Mesenchymal stem cell (in vitro differentiated cells and primary cell): ENCODE data around the gene CBLL1.

ENCODE experiments used
- DNase-seq: peaks from one replicate; pipeline ENCODE4 v3.0.0-alpha.2; 2013
- H2AFZ ChIP-seq: one replicate; pipeline ENCODE4 v1.6.1; 2013; ENCODE audit warnings: low read depth, mild to moderate bottlenecking, control low read depth, inconsistent platforms, low read length, moderate library complexity
- H2AK5ac ChIP-seq: 2 replicates; pipeline ENCODE4 v1.6.1; 2013; ENCODE audit warnings: low read length, moderate library complexity, mild to moderate bottlenecking, inconsistent platforms; ENCODE audit not compliant: severe bottlenecking
- H2BK120ac ChIP-seq: one replicate; pipeline ENCODE4 v1.6.1; 2013; ENCODE audit warnings: low read depth, mild to moderate bottlenecking, inconsistent platforms, low read length, moderate library complexity
- H2BK12ac ChIP-seq, 2 experiments: one replicate each; pipeline ENCODE4 v1.6.1; 2013; ENCODE audit warnings: inconsistent platforms in 2 of 2, low read length in 2 of 2, mild to moderate bottlenecking in 2 of 2, moderate library complexity in 2 of 2, control low read depth in 1 of 2
- H2BK15ac ChIP-seq: one replicate; pipeline ENCODE4 v1.6.1; 2013; ENCODE audit warnings: mild to moderate bottlenecking, low read depth, inconsistent platforms; ENCODE audit not compliant: poor library complexity, severe bottlenecking
- H2BK5ac ChIP-seq: 2 replicates; pipeline ENCODE4 v1.6.1; 2013; ENCODE audit warnings: low read depth, mild to moderate bottlenecking, low read length, control low read depth, inconsistent platforms; ENCODE audit not compliant: poor library complexity, severe bottlenecking
- H3K14ac ChIP-seq, 2 experiments: one replicate each; pipeline ENCODE4 v1.6.1; 2013; ENCODE audit warnings: inconsistent platforms in 2 of 2, low read length in 2 of 2, control low read depth in 1 of 2, mild to moderate bottlenecking in 1 of 2, moderate library complexity in 1 of 2
- H3K18ac ChIP-seq, 2 experiments: one replicate each; pipeline ENCODE4 v1.6.1; 2013; ENCODE audit warnings: inconsistent platforms in 2 of 2, low read length in 2 of 2, control low read depth in 1 of 2, low read depth in 1 of 2, mild to moderate bottlenecking in 1 of 2
- H3K23ac ChIP-seq, 2 experiments: one replicate each; pipeline ENCODE4 v1.6.1; 2013; ENCODE audit warnings: inconsistent platforms in 2 of 2, low read length in 2 of 2, mild to moderate bottlenecking in 2 of 2, moderate library complexity in 2 of 2, control low read depth in 1 of 2
- H3K27ac ChIP-seq: 2 replicates; pipeline ENCODE4 v1.5.1; 2013; ENCODE audit warnings: mild to moderate bottlenecking, moderate library complexity, low read length, control low read depth, inconsistent platforms; ENCODE audit not compliant: poor library complexity, severe bottlenecking
- H3K27me3 ChIP-seq, 2 experiments: 2 replicates each; pipeline versions ENCODE4 v1.6.1 to v1.7.0; 2013; ENCODE audit warnings: low read length in 2 of 2, mild to moderate bottlenecking in 2 of 2, moderate library complexity in 2 of 2, control low read depth in 1 of 2, inconsistent platforms in 1 of 2; ENCODE audit not compliant: control insufficient read depth in 1 of 2, insufficient read depth in 1 of 2
- H3K36me3 ChIP-seq, 2 experiments: 2 replicates each; pipeline versions ENCODE4 v1.6.1 to v1.7.0; 2013; ENCODE audit warnings: low read length in 2 of 2, control low read depth in 1 of 2, inconsistent platforms in 1 of 2, low read depth in 1 of 2, mild to moderate bottlenecking in 1 of 2; ENCODE audit not compliant: insufficient read depth in 2 of 2, control insufficient read depth in 1 of 2
- H3K4ac ChIP-seq, 2 experiments: one replicate each; pipeline ENCODE4 v1.6.1; 2013; ENCODE audit warnings: inconsistent platforms in 2 of 2, low read length in 2 of 2, mild to moderate bottlenecking in 2 of 2, moderate library complexity in 2 of 2, control low read depth in 1 of 2, low read depth in 1 of 2
- H3K4me1 ChIP-seq: 2 replicates; pipeline ENCODE4 v1.6.1; 2013; ENCODE audit warnings: low read depth, low read length, control low read depth; ENCODE audit not compliant: control insufficient read depth, insufficient read depth
- H3K4me2 ChIP-seq: 2 replicates; pipeline ENCODE4 v1.6.1; 2013; ENCODE audit warnings: low read length, mild to moderate bottlenecking, inconsistent platforms; ENCODE audit not compliant: poor library complexity, severe bottlenecking
- H3K4me3 ChIP-seq, 2 experiments: 2 replicates each; pipeline versions ENCODE4 v1.5.1 to v1.7.0; 2013; ENCODE audit warnings: low read length in 2 of 2, mild to moderate bottlenecking in 2 of 2, control low read depth in 1 of 2, low read depth in 1 of 2; ENCODE audit not compliant: insufficient read depth in 1 of 2
- H3K79me1 ChIP-seq: replicated peaks from 2 replicates; pipeline ENCODE4 v1.6.1; 2013; ENCODE audit warnings: mild to moderate bottlenecking, control low read depth, low read length, inconsistent platforms; ENCODE audit not compliant: poor library complexity, severe bottlenecking
- H3K9ac ChIP-seq: 2 replicates; pipeline ENCODE4 v1.7.0; 2013; ENCODE audit warnings: mild to moderate bottlenecking, low read length, moderate library complexity
- H3K9me3 ChIP-seq: 2 replicates; pipeline ENCODE4 v1.7.0; 2013; ENCODE audit warnings: mild to moderate bottlenecking, low read length; ENCODE audit not compliant: control insufficient read depth
- H4K8ac ChIP-seq: one replicate; pipeline ENCODE4 v1.6.1; 2013; ENCODE audit warnings: inconsistent platforms, mild to moderate bottlenecking, low read length, moderate library complexity
- H4K91ac ChIP-seq: one replicate; pipeline ENCODE4 v1.6.1; 2013; ENCODE audit warnings: mild to moderate bottlenecking, low read length, inconsistent platforms
- WGBS: methylation state at CpG from one replicate; pipeline ENCODE4 v1.1.7; 2013; ENCODE audit warnings: mixed read lengths; 5-methylcytosine and 5-hydroxymethylcytosine counted together

The CBLL1 gene

GRCh38 chr7:107803009-107803610 lies 59.2 kb downstream of the CBLL1 start, which contains the start of gene SLC26A3:
TSS of gene SLC26A3 (minus strand) at chr7:107803223. CDS start at chr7:107794509, 8,714 bp downstream.
- Histone ChIP-seq H2AFZ (no peak within 1 kb of the TSS), H3K4me1 (no peaks in the 10 kb centered on the region), H2BK120ac (no peak within 1 kb of the TSS), H3K14ac (no peak within 1 kb of the TSS), H3K18ac (no peak within 1 kb of the TSS), H4K91ac (no peak within 1 kb of the TSS), H3K36me3 (no peaks in the 10 kb centered on the region), H2AK5ac (no peak within 1 kb of the TSS), H3K27me3 (peaks cover 29 to 32% of the 10 kb centered on the region in 2 experiments), H3K27ac (no peak within 1 kb of the TSS), H4K8ac (no peak within 1 kb of the TSS), H3K4me2 (no peak within 1 kb of the TSS), H3K9me3 (no peaks in the 10 kb centered on the region), H3K23ac (no peak within 1 kb of the TSS), H3K4ac (no peak within 1 kb of the TSS), H2BK12ac (no peak within 1 kb of the TSS), H2BK5ac (no peak within 1 kb of the TSS), H3K79me1 (no peaks in the 10 kb centered on the region), H2BK15ac (no peak within 1 kb of the TSS), H3K9ac (no peak within 1 kb of the TSS), H3K4me3 (no peak within 1 kb of the TSS)
- 63% methylated on average over 2 of the region's 2 CpGs for WGBS
- DNase-seq, result no peak

GRCh38 chr7:107809179-107809578 lies 65.2 kb downstream of the CBLL1 start:
- H2BK12ac ChIP-seq, result no peak overlapping the region

GRCh38 chr7:107810626-107811025 lies 66.7 kb downstream of the CBLL1 start:
- H2BK5ac ChIP-seq, result no peak overlapping the region
- no peak overlapping the region for H3K18ac ChIP-seq
- no peaks in the 10 kb centered on the region for H3K9me3 ChIP-seq
- H3K27ac ChIP-seq, result no peak overlapping the region
- no peak overlapping the region for H2BK15ac ChIP-seq
- no peak overlapping the region for H3K14ac ChIP-seq
- H3K23ac ChIP-seq, result no peak overlapping the region
- no peak overlapping the region for H3K4ac ChIP-seq
- no peak overlapping the region for H3K4me2 ChIP-seq
- H2AK5ac ChIP-seq, result no peak overlapping the region
- H2BK120ac ChIP-seq, result no peak overlapping the region
- no peaks in the 10 kb centered on the region for H3K36me3 ChIP-seq
- H3K4me3 ChIP-seq, result no peak overlapping the region
- H4K91ac ChIP-seq, result no peak overlapping the region
- no peak overlapping the region for H2AFZ ChIP-seq
- H3K79me1 ChIP-seq, result no peaks in the 10 kb centered on the region
- no peak overlapping the region for H3K9ac ChIP-seq
- no peak overlapping the region for H2BK12ac ChIP-seq
- no peak for DNase-seq
- WGBS, result 7% methylated on average over 2 of the region's 3 CpGs
- H3K27me3 ChIP-seq, result peaks cover 0 to 4% of the 10 kb centered on the region in 2 experiments
- H4K8ac ChIP-seq, result no peak overlapping the region
- no peaks in the 10 kb centered on the region for H3K4me1 ChIP-seq

More at GRCh38 chr7:107809179-107809578, 65.2 kb downstream of the CBLL1 start:
- WGBS, result 82% methylated on average over 4 of the region's 4 CpGs
- Histone ChIP-seq H3K36me3 (no peaks in the 10 kb centered on the region), H3K4me1 (no peaks in the 10 kb centered on the region), H3K4me3 (no peak overlapping the region), H2AFZ (no peak overlapping the region), H2AK5ac (no peak overlapping the region), H3K9ac (no peak overlapping the region), H3K23ac (no peak overlapping the region), H4K91ac (no peak overlapping the region), H2BK15ac (no peak overlapping the region), H3K4me2 (no peak overlapping the region), H3K4ac (no peak overlapping the region), H3K9me3 (no peaks in the 10 kb centered on the region), H3K18ac (no peak overlapping the region), H4K8ac (no peak overlapping the region), H3K27ac (no peak overlapping the region), H2BK120ac (no peak overlapping the region), H3K27me3 (peaks cover 4 to 8% of the 10 kb centered on the region in 2 experiments), H2BK5ac (no peak overlapping the region), H3K14ac (no peak overlapping the region), H3K79me1 (no peaks in the 10 kb centered on the region)
- no peak for DNase-seq
